GM12865 (cell line): ENCODE data around the gene SLMAP.
"Not testable (repeated sequence)": the region's sequence is repeated elsewhere in the genome, so short reads cannot be mapped to it uniquely, and the experiment has no call there.

Experiments
- DNase-seq: peaks from one replicate; pipeline ENCODE4 v3.0.0; 2010; ENCODE audit warnings: low read depth
- H3K4me3 ChIP-seq: 2 replicates; pipeline ENCODE4 v1.5.1; 2011; ENCODE audit warnings: mild to moderate bottlenecking, low read depth, low read length, control low read depth
- CTCF ChIP-seq: IDR thresholded peaks from 2 replicates; pipeline ENCODE4 v1.5.1; 2011; ENCODE audit warnings: low read length, control low read depth, low read depth, inconsistent platforms; ENCODE audit not compliant: insufficient read depth; ENCODE audit errors: missing control alignments

The SLMAP gene

GRCh38 chr3:57805266-57805665 lies 49.2 kb downstream of the SLMAP start:
- no peak for TF ChIP-seq CTCF
- no peak for DNase-seq
- H3K4me3 ChIP-seq: no peak overlapping the region

DNA sequence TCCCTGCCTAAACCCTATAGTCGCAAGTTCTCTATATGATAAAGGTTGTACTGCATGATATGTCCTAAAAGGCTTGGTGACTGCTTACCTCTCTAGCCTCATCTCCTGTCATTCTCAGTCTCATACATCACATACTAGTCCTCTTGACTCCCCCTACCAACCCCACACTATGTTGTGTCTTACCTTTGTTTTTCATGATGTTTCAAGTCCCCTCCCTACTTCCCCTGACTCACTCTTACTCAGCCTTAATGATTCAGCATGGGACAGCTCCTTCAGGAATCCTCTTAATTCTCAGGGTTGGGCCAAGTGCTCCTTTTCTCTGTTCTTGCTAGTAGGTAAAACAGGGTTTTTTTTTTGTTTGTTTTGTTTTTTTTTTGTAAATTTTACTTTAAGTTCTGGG lies 49.6 kb downstream of the SLMAP start:
- no peak for TF ChIP-seq CTCF
- DNase-seq: no peak
- no peak overlapping the region for H3K4me3 ChIP-seq

- not testable (repeated sequence) for H3K4me3 ChIP-seq, DNase-seq
These were observed 50.1 kb downstream of the SLMAP start for GRCh38 chr3:57806195-57806594.

GRCh38 chr3:57808961-57809608 lies 53.0 kb downstream of the SLMAP start:
- no peak overlapping the region for H3K4me3 ChIP-seq
- DNase-seq: no peak
- TF ChIP-seq CTCF: no peak

GRCh38 chr3:57809609-57809968 lies 53.5 kb downstream of the SLMAP start:
- no peak for DNase-seq

DNA sequence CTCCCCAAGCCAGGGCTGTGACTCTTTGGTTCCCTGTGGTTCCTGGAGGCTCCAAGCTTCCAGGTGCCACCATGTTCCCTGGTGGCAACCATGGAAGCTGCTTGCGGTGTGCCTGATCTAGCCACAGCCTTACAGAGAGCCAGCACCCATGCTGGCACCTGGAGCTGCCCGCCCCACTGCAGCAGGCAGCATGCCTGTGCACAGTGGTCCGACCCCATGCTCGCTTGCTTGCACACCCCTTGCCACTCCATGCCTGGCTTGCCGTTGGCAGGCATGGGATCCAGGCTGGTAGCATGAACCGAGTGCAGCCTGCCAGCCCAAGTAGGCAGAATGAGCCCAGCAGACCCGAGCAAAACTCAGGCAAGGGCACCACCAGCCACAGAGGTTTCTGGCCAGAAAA lies 53.9 kb downstream of the SLMAP start:
- DNase-seq: no peak
- H3K4me3 ChIP-seq: no peak overlapping the region
- TF ChIP-seq CTCF: no peak

More at GRCh38 chr3:57809609-57809968, 53.5 kb downstream of the SLMAP start:
- TF ChIP-seq CTCF: no peak
- H3K4me3 ChIP-seq: no peak overlapping the region

DNA sequence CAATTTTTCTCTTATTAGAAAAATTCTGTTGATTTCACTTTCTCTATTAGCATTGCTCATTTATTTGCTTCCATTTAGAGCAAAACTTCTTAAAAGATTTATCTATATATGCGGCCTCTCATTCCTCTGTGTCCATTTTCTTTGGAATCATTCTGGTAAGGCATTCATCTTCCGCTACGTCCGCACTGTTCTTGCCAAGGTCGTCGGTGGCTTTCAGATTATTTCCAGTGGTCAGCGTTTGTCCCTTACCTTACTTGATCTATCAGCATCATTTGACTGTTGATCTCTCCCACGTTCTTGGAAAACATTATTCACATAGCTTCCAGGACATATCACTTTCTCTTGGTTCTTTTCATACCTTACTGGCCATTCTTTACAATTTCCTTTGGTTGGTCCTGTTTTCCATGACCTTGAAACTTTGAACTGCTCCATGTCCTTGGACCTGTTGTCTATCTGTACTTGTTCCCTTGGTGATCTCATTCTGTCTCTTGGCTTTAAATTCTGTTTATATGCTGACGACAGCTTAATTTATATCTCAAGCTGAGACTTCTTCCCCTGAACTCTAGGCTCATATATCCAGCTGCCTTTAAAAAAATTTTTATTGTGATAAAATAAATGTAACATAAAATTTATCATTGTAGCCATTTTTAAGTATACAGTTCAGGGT lies 54.5 kb downstream of the SLMAP start:
- DNase-seq: no peak
- no peak overlapping the region for H3K4me3 ChIP-seq
- no peak for TF ChIP-seq CTCF
